ENCODE results near the gene NARS2. TPM values are rescaled to one million over a fixed set of nuclear protein-coding genes. Genes with fewer than 3 reads are reported as not detected.
A peak's percentile ranks its signal among the peaks of the same experiment; 100 is the strongest.

NARS2 gene
- total and polyA plus RNA-seq, 10 of the 15 experiments (the other 5 are each of a cell fraction or from before 2014, with no cell fraction given), result 22.2 to 45.3 (median 36.3) TPM

GRCh38 chr11:78573271-78573670, 1.4 kb downstream of the NARS2 start (continued):
- TF ChIP-seq CTCF (IDR thresholded peaks at IDR 0.05 in 2 of 3, conservative IDR thresholded peaks at IDR 0.05 in 1 of 3; ENCODE audit: control insufficient read depth in 2 of 3, extremely low read depth in 1 of 3, insufficient read depth in 1 of 3, low read depth in 3 of 3, low read length in 3 of 3) (no peak), GABPA (IDR thresholded peaks at IDR 0.05; ENCODE audit: low read depth) (no peak), NFYA (IDR thresholded peaks at IDR 0.05; ENCODE audit: borderline replicate concordance, low read depth, low read length) (no peak), TCF3 (IDR thresholded peaks at IDR 0.05; ENCODE audit: borderline replicate concordance, insufficient read depth, low read depth, low read length) (no peak)
- TF ChIP-seq, protein P1, sequence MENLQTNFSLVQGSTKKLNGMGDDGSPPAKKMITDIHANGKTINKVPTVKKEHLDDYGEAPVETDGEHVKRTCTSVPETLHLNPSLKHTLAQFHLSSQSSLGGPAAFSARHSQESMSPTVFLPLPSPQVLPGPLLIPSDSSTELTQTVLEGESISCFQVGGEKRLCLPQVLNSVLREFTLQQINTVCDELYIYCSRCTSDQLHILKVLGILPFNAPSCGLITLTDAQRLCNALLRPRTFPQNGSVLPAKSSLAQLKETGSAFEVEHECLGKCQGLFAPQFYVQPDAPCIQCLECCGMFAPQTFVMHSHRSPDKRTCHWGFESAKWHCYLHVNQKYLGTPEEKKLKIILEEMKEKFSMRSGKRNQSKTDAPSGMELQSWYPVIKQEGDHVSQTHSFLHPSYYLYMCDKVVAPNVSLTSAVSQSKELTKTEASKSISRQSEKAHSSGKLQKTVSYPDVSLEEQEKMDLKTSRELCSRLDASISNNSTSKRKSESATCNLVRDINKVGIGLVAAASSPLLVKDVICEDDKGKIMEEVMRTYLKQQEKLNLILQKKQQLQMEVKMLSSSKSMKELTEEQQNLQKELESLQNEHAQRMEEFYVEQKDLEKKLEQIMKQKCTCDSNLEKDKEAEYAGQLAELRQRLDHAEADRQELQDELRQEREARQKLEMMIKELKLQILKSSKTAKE (IDR thresholded peaks at IDR 0.05; ENCODE audit: low read depth, poor library complexity, severe bottlenecking), result no peak

DNA sequence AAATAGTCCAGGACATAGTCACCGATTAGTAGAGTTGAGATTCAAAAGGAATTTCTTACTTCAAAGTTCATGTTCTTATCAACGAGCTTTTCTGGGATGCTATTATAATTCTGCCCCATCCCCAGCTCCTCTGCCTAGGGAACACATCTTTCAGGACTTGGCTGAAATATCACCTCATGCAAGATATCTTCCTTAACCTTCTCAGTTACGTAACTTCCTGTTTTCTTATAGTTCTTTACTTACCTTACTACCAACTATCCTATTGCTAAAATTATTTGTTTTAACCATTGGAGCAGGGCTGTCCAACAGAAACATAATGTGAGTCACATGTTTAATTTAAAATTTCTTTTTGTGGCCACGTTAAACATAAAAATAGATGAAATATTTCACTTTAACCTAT, 2.3 kb downstream of the NARS2 start:
- ChIA-PET CTCF (interaction anchor here (1.0 to 5.1 kb wide), 5 partner anchors 8 to 344 kb away, joined by 3 to 70 read pairs (median 17); partner anchors contain the start of gene GAB2), POLR2A (no interaction called here), SMC1A (ENCODE audit: uncharacterized antibody, unreplicated experiment) (interaction anchor here (1.0 to 5.6 kb wide), 2 partner anchors 7 to 13 kb away, joined by 3 to 62 read pairs; no protein-coding TSS in a partner anchor), RAD21 (ENCODE audit: unreplicated experiment) (interaction anchor here (0.8 to 4.0 kb wide), 4 partner anchors 8 to 344 kb away, joined by 3 to 49 read pairs (median 4); no protein-coding TSS in a partner anchor)
- Histone ChIP-seq H3K36me3 (ENCODE audit: control insufficient read depth in 2 of 2, insufficient read depth in 2 of 2, low read length in 1 of 2) (peaks cover 0 to 4% of the 10 kb centered on the region in 2 experiments; a peak in 1 of 4 replicates), H3K9ac (ENCODE audit: control insufficient read depth, insufficient read depth, low read length) (no peak overlapping the region), H3K79me2 (ENCODE audit: control insufficient read depth, insufficient read depth, low read length) (peaks cover 23% of the 10 kb centered on the region), H3K4me3 (no peak overlapping the region), H3K27ac (ENCODE audit: control insufficient read depth, insufficient read depth) (no peak overlapping the region), H4K20me1 (ENCODE audit: control insufficient read depth, insufficient read depth) (no peaks in the 10 kb centered on the region), H3K4me2 (ENCODE audit: control insufficient read depth, insufficient read depth) (peak overlapping the region; percentile 32; the same call in 1 of the 2 replicates), H3K9me3 (replicated peaks; ENCODE audit: control insufficient read depth, insufficient read depth, low read length) (no peaks in the 10 kb centered on the region; the same call in 2 of the 3 replicates), H2AFZ (ENCODE audit: control insufficient read depth, low read depth, low read length) (no peak overlapping the region), H3K4me1 (ENCODE audit: control insufficient read depth, insufficient read depth, low read length) (peaks cover 7% of the 10 kb centered on the region), H3K27me3 (replicated peaks in 1 of 2; ENCODE audit: control insufficient read depth in 2 of 2, insufficient read depth in 2 of 2, low read length in 1 of 2) (no peaks in the 10 kb centered on the region)
- FAIRE-seq (no peak), DNase-seq (ENCODE audit: low read depth, low spot score) (no peak), ATAC-seq (no peak)
- BruUV-seq (replicated peaks), result no TSS peak
- in situ Hi-C loops (cut with MboI) (no loop called here), intact Hi-C loops (cut with micrococcal nuclease; ENCODE audit: unreplicated experiment) (no loop called here)
- 88% methylated on average over 4 of the region's 4 CpGs for WGBS (ENCODE audit: insufficient coverage, insufficient replicate concordance, low lambda C conversion rate, missing lambda C conversion rate)
- TF ChIP-seq SMC3 (IDR thresholded peaks at IDR 0.05; ENCODE audit: borderline replicate concordance, low read length), result no peak
- TF ChIP-seq CEBPZ (IDR thresholded peaks at IDR 0.05; ENCODE audit: low read depth, low read length), result no peak
- TF ChIP-seq LARP7 (IDR thresholded peaks at IDR 0.05), result no peak
- no peak for TF ChIP-seq ZNF274 (IDR thresholded peaks at IDR 0.05; ENCODE audit: insufficient read depth, insufficient read length)
- TF ChIP-seq, protein P2, sequence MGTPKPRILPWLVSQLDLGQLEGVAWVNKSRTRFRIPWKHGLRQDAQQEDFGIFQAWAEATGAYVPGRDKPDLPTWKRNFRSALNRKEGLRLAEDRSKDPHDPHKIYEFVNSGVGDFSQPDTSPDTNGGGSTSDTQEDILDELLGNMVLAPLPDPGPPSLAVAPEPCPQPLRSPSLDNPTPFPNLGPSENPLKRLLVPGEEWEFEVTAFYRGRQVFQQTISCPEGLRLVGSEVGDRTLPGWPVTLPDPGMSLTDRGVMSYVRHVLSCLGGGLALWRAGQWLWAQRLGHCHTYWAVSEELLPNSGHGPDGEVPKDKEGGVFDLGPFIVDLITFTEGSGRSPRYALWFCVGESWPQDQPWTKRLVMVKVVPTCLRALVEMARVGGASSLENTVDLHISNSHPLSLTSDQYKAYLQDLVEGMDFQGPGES (IDR thresholded peaks at IDR 0.05), result no peak
- TF ChIP-seq IRF5 (IDR thresholded peaks at IDR 0.05; ENCODE audit: borderline replicate concordance), result no peak
